Measurements from ENCODE around the gene LAMA2.
A peak's percentile ranks its signal among the peaks of the same experiment; 100 is the strongest.

LAMA2 gene

DNA sequence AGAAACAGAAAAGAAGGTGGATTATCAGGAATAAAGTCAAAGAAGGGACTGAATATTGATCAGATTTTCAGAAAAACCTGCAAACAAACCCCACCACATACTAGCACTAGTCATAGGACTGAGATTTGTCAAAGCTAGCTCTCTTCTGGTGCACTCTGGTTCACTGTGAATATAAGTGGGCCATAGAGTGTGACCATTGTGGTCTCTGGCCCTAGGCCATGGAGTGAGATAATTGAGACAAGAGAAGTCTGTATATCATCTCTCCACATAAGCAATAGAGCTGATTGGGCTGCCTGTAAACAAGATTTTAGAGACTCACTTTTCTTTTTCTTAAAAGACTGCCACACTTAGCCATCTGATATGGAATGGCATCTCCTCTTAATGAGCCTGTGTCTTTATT is 247.2 kb downstream of the LAMA2 start:
- no peak overlapping the region for H3K4me3 ChIP-seq (ENCODE audit: low read depth, low read length)
- TF ChIP-seq CTCF (IDR thresholded peaks at IDR 0.05; ENCODE audit: low read depth, low read length, missing control alignments), result no peak
- in situ Hi-C loops (cut with HindIII; ENCODE audit: low pct_ligation_motif_present, low sequenced_read_pairs), result no loop called here
- no peak for DNase-seq
- no peaks in the 10 kb centered on the region for H3K27me3 ChIP-seq (replicated peaks)
- no peaks in the 10 kb centered on the region for H3K36me3 ChIP-seq (replicated peaks)
- H3K27ac ChIP-seq, result no peak overlapping the region

DNA sequence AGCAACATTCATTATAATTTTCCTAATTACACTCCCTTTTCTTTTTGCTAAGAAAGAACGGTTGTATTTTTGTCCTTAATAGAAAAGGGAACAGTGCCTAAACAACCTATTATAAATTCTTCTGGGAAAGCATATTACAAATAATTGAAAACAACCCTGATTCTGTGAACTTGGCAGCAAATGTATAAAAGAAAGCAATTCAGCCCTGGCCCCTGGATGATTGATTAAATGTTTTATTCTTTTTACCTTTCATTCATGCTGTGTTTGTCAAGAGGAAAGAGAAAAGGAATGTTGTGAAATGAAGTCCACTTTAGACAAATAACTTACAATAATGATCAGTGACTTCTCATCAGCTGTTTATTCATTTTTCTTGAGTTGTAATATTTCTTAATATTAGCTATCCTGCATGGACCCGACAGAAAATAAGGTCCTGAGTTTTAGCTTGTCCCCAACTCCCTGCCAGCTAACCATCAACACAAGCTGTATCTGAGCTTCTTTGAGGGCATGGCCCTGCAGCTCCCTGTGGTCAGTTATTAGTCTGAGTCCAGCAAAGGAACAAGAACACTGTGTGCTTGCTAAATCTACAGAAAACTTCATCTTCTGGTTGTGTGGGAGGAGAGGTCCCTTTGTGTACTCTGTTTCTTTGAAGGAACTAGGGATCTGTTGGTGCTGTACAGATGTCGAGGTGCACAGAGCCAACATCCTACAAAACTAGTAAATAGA is 248.2 kb downstream of the LAMA2 start:
- no peak for TF ChIP-seq CTCF (IDR thresholded peaks at IDR 0.05; ENCODE audit: low read depth, low read length, missing control alignments)
- no peak overlapping the region for H3K27ac ChIP-seq
- in situ Hi-C loops (cut with HindIII; ENCODE audit: low pct_ligation_motif_present, low sequenced_read_pairs), result no loop called here
- H3K36me3 ChIP-seq (replicated peaks), result no peaks in the 10 kb centered on the region
- no peak overlapping the region for H3K4me3 ChIP-seq (ENCODE audit: low read depth, low read length)
- no peaks in the 10 kb centered on the region for H3K27me3 ChIP-seq (replicated peaks)
- DNase-seq, result no peak

- peak; percentile 43 for DNase-seq
- TF ChIP-seq CTCF (IDR thresholded peaks at IDR 0.05; ENCODE audit: low read depth, low read length, missing control alignments), result no peak
- in situ Hi-C loops (cut with HindIII; ENCODE audit: low pct_ligation_motif_present, low sequenced_read_pairs), result no loop called here
- Histone ChIP-seq H3K27ac (no peak overlapping the region), H3K27me3 (replicated peaks) (no peaks in the 10 kb centered on the region), H3K4me3 (ENCODE audit: low read depth, low read length) (no peak overlapping the region), H3K36me3 (replicated peaks) (no peaks in the 10 kb centered on the region)
Measured at GRCh38 chr6:129133770-129134192, 250.8 kb downstream of the LAMA2 start.

DNA sequence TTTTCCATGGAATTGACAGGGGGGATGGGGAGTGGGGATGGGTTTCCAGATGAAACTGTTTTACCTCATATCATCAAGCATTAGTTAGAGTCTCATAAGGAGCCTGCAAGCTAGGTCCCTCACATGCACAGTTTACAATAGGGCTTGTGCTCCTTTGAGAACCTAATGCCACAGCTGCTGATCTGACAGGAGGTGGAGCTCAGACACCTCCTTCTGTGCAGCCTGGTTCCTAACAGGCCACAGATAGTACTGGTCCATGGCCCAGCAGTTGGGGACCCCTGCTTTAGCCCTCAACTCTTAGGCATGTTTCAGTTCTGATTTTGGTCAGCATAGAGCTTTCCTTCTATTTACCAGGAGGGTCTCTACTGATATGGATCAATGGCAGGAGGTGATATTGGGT is 251.6 kb downstream of the LAMA2 start:
- in situ Hi-C loops (cut with HindIII; ENCODE audit: low pct_ligation_motif_present, low sequenced_read_pairs), result no loop called here
- no peak for DNase-seq
- no peaks in the 10 kb centered on the region for H3K36me3 ChIP-seq (replicated peaks)
- TF ChIP-seq CTCF (IDR thresholded peaks at IDR 0.05; ENCODE audit: low read depth, low read length, missing control alignments), result peak; percentile 6
- H3K27ac ChIP-seq, result no peak overlapping the region
- H3K4me3 ChIP-seq (ENCODE audit: low read depth, low read length), result no peak overlapping the region
- no peaks in the 10 kb centered on the region for H3K27me3 ChIP-seq (replicated peaks)

- no peaks in the 10 kb centered on the region for H3K36me3 ChIP-seq (replicated peaks)
- TF ChIP-seq CTCF (IDR thresholded peaks at IDR 0.05; ENCODE audit: low read depth, low read length, missing control alignments), result no peak
- no peaks in the 10 kb centered on the region for H3K27me3 ChIP-seq (replicated peaks)
- DNase-seq, result no peak
- no peak overlapping the region for H3K4me3 ChIP-seq (ENCODE audit: low read depth, low read length)
- H3K27ac ChIP-seq, result no peak overlapping the region
- in situ Hi-C loops (cut with HindIII; ENCODE audit: low pct_ligation_motif_present, low sequenced_read_pairs), result no loop called here
Measured at GRCh38 chr6:129135451-129135850, 252.5 kb downstream of the LAMA2 start.

GRCh38 chr6:129136751-129137150 is 253.8 kb downstream of the LAMA2 start:
- no peaks in the 10 kb centered on the region for H3K36me3 ChIP-seq (replicated peaks)
- TF ChIP-seq CTCF (IDR thresholded peaks at IDR 0.05; ENCODE audit: low read depth, low read length, missing control alignments), result no peak
- in situ Hi-C loops (cut with HindIII; ENCODE audit: low pct_ligation_motif_present, low sequenced_read_pairs), result no loop called here
- H3K4me3 ChIP-seq (ENCODE audit: low read depth, low read length), result no peak overlapping the region
- no peak overlapping the region for H3K27ac ChIP-seq
- H3K27me3 ChIP-seq (replicated peaks), result no peaks in the 10 kb centered on the region
- DNase-seq, result no peak
